GM19467 (cell line): ENCODE results near the gene NDUFS1.
A peak's percentile ranks its signal among the peaks of the same experiment; 100 is the strongest.
"Not testable (repeated sequence)": the region's sequence is repeated elsewhere in the genome, so short reads cannot be mapped to it uniquely, and the experiment has no call there.

Experiments used
- ATAC-seq: cut with Tn5 transposase; IDR thresholded peaks from one replicate; pipeline ENCODE4 v1.9.1; 2021; ENCODE audit warnings: mild to moderate bottlenecking, moderate library complexity; ENCODE audit not compliant: unreplicated experiment

The NDUFS1 gene

GRCh38 chr2:206105541-206105940 lies 53.7 kb downstream of the NDUFS1 start:
- ATAC-seq, result no peak

GRCh38 chr2:206105038-206105437 lies 54.2 kb downstream of the NDUFS1 start:
- no peak for ATAC-seq

DNA sequence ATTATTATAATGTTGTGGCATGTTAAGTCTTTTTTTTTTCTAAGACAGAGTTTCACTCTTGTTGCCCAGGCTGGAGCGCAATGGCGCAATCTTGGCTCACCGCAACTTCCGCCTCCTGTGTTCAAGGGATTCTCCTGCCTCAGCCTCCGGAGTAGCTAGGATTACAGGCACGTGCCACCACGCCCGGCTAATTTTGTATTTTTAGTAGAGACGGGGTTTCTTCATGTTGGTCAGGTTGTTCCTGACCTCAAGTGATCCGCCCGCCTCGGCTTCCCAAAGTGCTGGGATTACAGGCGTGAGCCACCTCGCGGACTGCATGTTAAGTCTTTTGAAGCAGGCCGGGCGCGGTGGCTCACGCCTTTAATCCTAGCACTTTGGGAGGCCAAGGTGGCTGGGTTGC lies 60.4 kb downstream of the NDUFS1 start:
- not testable (repeated sequence) for ATAC-seq

DNA sequence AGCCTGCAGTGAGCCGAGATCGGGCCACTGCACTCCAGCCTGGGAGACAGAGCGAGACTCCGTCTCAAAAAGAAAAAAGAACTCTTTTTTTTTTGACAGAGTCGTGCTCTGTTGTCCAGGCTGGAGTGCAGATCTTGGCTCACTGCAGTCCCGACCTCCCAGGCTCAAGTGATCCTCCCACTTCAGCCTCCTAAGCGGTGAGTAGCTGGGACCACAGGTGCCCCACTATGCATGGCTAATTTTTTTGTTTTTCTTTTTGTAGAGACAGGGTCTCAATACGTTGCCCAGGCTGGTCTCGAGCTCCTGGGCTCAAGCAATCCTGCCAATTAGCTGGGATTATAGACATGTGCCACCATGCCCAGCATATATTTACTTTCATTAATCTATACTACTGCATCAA lies 60.8 kb downstream of the NDUFS1 start:
- no peak for ATAC-seq

DNA sequence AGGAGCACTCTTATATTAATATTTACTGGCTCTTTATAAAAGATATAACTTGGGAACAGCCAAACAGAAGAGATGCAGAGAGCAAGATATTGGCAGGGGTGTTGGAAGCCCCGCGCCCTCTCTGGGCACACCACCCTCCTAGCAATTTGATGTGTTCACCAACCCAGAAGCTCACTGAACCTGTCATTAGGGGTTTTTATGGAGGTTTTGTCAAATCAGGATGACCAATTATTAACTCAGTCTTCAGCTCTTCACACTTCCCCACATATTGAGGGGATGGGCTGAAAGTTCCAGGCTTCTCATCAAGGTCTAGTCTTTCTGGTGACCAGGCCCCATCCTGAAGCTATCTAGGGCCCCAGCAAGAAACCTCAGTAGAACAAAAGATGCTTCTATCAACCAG lies 62.4 kb downstream of the NDUFS1 start:
- ATAC-seq, result no peak

GRCh38 chr2:206095536-206096332 lies 63.5 kb downstream of the NDUFS1 start:
- ATAC-seq, result no peak

DNA sequence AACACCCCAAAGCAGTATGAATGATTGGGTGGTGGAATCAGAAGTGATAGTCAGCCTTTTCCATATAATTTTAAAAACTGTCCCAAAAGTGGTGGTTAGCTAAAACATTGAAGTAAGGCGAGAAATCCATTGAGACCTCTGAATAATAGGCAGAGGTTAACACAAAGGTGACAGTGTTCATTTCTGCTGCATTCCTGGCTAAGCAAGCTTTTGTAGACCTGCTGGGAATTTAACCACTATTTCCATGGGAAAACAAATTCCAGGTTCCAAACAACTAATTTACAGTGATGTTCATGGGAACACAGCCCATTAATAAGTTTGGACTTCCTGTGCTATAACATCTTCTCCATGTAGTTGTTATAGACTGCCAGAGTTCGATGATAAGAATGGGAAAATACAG lies 66.9 kb downstream of the NDUFS1 start:
- no peak for ATAC-seq

DNA sequence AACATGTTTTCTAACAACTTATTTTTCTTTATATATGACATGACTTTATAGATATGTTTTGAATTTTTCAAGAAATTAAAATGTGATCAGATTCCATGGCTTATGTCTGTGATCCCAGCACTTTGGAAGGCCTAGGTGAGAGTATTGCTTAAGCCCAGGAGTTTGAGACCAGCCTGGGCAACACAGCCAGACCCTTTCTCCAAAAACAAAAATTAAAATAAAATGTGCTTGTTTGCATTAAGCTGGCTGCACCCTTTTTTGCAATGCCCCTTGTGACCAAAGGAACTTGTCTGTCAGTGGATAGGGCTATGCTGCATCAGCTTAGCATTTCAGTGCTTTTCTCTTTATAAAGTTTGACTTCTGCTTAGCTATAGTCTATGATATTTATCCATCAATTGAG lies 71.0 kb downstream of the NDUFS1 start:
- no peak for ATAC-seq

DNA sequence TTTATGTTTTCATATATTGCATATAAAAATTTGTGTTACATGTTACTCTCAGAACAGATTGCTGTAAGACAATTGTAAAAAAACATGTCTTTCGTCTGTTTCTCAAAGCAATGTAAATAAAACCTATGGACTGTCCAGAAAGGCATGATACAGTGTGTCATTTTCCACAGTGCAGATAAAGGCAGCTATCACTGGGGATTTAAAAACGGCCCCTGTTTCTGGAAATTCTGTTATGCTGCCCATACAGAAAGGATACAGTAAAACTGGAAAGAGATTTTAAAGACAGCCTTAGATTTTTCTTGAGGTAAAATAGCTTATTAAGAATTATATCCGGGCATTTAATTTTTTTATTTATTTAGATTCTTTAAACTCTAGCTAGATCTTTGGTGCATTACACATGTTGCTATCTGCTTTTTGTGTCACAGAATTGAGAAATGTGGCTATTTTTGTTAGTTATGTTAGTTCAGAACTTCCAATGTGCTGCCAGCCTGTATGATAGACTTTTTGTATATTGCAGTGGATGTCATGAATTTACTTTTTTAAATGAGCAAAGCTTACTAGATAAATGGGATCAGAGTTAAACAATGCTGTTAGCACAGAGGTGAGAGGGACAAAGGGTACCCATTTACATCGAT lies 72.4 kb downstream of the NDUFS1 start:
- ATAC-seq, result no peak

DNA sequence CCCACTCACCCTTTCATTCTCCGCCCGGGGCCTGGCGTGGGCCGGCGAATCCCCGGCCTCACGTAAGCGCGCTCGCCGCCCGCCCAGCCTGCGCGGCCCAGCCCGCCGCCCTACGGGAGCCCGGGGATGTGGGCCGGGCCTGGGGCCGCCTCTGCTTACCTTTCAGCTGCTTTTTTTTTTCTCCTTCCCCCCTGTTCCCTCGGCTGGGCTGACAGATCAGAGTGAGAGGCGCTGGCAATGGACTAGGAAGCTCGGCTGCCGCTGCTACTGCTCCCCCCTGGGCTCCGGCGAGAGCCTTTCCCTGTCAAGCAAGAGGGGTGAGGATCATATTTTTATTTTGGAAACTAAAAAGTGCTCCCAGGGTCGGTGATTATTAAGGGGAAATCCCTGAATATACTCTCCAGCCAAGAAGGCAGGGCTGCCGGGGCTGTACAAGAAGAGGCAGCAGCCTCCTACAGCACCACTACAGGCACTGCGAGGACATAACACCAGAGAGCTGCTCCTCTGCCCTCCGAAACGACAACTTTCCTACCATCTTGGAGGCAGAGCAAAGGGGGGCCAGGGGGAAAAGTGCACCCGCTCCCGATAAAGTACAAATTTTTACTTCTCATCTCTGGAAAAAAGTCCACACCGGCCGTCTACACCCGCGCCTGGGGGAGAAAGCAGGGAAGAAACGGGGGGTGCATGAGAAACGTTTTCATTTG lies 73.3 kb downstream of the NDUFS1 start, which contains the start of gene INO80D:
INO80D (minus strand) TSS at position 433 of the 704 bp plus-strand sequence. CDS start 23,158 bp downstream, outside the sequence.
- ATAC-seq, result peak; percentile 83

- ATAC-seq, result peak; percentile 32
Measured at GRCh38 chr2:206084870-206085741, 74.1 kb downstream of the NDUFS1 start.

GRCh38 chr2:206084439-206084869 lies 74.8 kb downstream of the NDUFS1 start:
- no peak for ATAC-seq

DNA sequence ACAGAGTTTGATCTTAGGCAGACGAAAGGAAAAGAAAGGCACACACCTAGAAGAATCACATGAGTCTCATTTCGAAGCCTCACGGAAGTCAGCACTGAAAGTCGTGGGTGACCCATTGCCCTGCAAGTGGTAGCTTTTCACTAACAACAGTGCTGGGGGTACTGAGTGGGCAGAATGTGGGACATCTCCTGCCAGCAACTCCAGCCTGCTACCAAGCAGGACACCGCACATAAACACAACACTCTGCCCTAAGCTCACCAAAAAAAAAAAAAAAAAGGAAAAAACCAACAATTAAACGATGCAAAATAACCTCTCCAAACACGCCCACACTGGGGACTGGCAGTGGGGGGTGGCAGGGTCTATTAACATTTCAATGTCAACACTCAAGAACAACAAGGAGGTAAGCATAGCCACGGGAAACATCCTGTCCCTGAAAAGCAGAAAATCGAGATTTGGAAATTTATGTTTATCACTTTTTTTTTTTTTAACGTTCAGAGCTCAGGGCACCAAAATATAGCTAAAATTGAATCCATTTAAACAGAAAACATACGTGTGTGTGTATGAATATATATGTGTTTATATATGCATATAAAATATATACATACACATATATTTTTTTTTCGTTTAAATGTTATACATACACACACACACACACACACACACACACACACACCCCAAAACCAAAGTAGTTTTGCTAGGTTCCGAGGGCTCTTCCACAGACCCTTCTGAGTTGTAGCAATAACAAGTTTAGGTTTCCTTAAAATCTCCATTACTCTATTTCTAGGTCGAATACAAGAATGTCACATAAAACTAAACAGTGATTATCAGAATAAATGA lies 75.4 kb downstream of the NDUFS1 start:
- ATAC-seq, result no peak

DNA sequence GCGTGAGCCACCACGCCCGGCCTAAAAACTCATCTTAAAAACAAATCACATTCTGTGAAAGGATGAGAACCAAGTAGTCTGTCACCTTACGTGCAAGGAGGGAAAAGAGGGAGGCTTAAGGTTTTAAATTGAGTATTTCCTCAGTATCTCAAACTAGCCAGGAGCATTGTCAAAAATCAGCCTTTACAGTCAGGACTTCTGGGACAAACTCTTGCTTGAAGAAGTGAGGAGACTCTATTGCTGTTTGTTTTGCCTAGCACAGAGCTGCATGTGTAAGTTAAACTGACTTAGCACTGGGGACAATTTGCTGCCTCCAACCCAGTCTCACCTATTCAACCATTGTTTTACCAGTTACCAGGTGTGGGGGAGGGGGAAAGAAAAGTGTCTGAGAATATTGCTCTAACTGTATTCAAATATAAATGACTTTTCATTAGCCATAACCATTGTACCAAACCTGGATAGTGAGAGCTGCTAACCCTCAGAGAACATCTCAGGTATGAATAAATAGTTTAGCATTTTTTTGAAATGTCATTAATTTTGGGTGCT lies 76.9 kb downstream of the NDUFS1 start:
- ATAC-seq, result no peak

GRCh38 chr2:206080927-206081326 lies 78.3 kb downstream of the NDUFS1 start:
- ATAC-seq, result no peak

- ATAC-seq, result no peak
Measured at GRCh38 chr2:206079699-206080465, 79.4 kb downstream of the NDUFS1 start.

GRCh38 chr2:206077879-206078278 lies 81.4 kb downstream of the NDUFS1 start:
- ATAC-seq, result not testable (repeated sequence)

GRCh38 chr2:206075113-206075512 lies 84.1 kb downstream of the NDUFS1 start:
- no peak for ATAC-seq

DNA sequence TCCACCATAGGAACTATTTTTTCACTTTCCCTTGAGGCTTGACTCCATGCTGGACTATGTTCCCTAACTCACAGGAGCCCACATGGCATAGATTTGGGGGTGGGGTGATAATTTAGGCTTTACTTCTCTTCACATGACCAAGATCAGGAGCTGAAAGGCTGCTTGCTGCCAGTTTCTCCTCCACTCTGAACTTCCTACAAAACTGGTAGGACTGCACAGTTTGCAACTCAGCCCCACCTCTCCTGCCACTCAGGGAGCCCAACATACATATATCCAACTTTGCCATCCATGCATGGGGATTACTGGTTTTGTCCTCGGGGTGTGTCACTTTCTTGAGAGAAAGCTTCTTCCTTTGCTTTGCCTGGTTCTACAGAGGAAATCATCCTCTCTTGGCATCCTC lies 87.4 kb downstream of the NDUFS1 start:
- ATAC-seq, result no peak
